GM23248 (cell line): Measurements from ENCODE around the gene PDPK1.

Source experiments
- EZH2 ChIP-seq: fragments of 200-600 bp; sonication (generic); IDR thresholded peaks from 2 replicates; pipeline ENCODE4 v1.6.1; 2018; ENCODE audit warnings: antibody characterized with exemption, mild to moderate bottlenecking; ENCODE audit not compliant: insufficient read depth, poor library complexity, severe bottlenecking
- EZH2phosphoT487 ChIP-seq: fragments of 200-600 bp; sonication (generic); IDR thresholded peaks from 2 replicates; pipeline ENCODE4 v1.6.1; 2018; ENCODE audit warnings: antibody characterized with exemption, moderate library complexity, mild to moderate bottlenecking, low read depth; ENCODE audit not compliant: insufficient read depth

GRCh38 chr16:2585651-2586081, 47.8 kb downstream of the PDPK1 start:
- TF ChIP-seq EZH2phosphoT487, result no peak
- no peak for TF ChIP-seq EZH2
